HepG2 (cell line): ENCODE data around the gene POLN. TPM values are rescaled to one million over a fixed set of nuclear protein-coding genes. Genes with fewer than 3 reads are reported as not detected.

Experiments used
- ATAC-seq: fragments of 200-7000 bp; cut with Tn5 transposase; 3 replicates; pipeline ENCODE4 v1.9.1; 2020; ENCODE audit warnings: mild to moderate bottlenecking, moderate library complexity
- BruUV-seq: library from RNA; stranded (reverse); fragments of 400-500 nt; replicated peaks from 2 replicates; lab custom pipeline; 2021; lab: Mats Ljungman, UMichigan
- CTCF ChIA-PET: fragments of 300-600 bp; formaldehyde crosslinking; extraction: SDS; loops from one replicate; lab custom pipeline; 2021; ENCODE audit warnings: low total read pairs, inconsistent platforms, low intra/inter-chr PET ratio; lab: Yijun Ruan, JAX
- POLR2A ChIA-PET: fragments of 350-600 bp; sonication (Branson Sonifier 250); formaldehyde crosslinking; loops from one replicate; lab custom pipeline; 2020; ENCODE audit warnings: antibody characterized with exemption, inconsistent platforms; lab: Yijun Ruan, JAX
- DNase-seq: peaks from one replicate; pipeline ENCODE4 v3.0.0-alpha.2; 2015; ENCODE audit warnings: low spot score
- FAIRE-seq: peaks from 3 replicates; lab custom pipeline; 2011; peaks lifted over from hg19 to GRCh38; lab: Jason Lieb, UNC
- H2AFZ ChIP-seq: one replicate; pipeline ENCODE4 v1.6.1; 2011; ENCODE audit warnings: low read length, inconsistent platforms
- H3K27ac ChIP-seq: fragments of 300-600 bp; 3 replicates; pipeline ENCODE4 v1.8.0; 2011; ENCODE audit warnings: mixed run types, mild to moderate bottlenecking, mixed read lengths, low read length, inconsistent platforms; ENCODE audit not compliant: insufficient read depth; ENCODE audit errors: extremely low read length
- H3K27me3 ChIP-seq, 2 experiments: fragments of 200-600 bp in 1 of 2; 2 replicates in 1 of 2; 3 replicates in 1 of 2; pipeline versions ENCODE4 v1.6.0 to v1.8.0; 2011; ENCODE audit warnings: low read length in 2 of 2, mild to moderate bottlenecking in 2 of 2, moderate library complexity in 2 of 2, inconsistent platforms in 1 of 2; ENCODE audit not compliant: insufficient read depth in 2 of 2, control insufficient read depth in 1 of 2
- H3K36me3 ChIP-seq, 2 experiments: fragments of 200-600 bp in 1 of 2; replicated peaks in 1 of 2; 2 replicates in 1 of 2; 3 replicates in 1 of 2; pipeline versions ENCODE4 v1.5.1 to v1.8.0; 2011; ENCODE audit warnings: low read length in 2 of 2, inconsistent platforms in 1 of 2; ENCODE audit not compliant: insufficient read depth in 2 of 2, control insufficient read depth in 1 of 2
- H3K4me1 ChIP-seq: 2 replicates; pipeline ENCODE4 v1.5.1; 2012; ENCODE audit warnings: low read length, inconsistent platforms; ENCODE audit not compliant: insufficient read depth
- H3K4me2 ChIP-seq: 2 replicates; pipeline ENCODE4 v1.6.0; 2011; ENCODE audit warnings: low read depth, low read length, inconsistent platforms
- H3K4me3 ChIP-seq, 3 experiments: fragments of 200-600 bp in 1 of 3; sonication (generic), shearing (Covaris generic) in 1 of 3; replicated peaks in 1 of 3; 2 replicates each; pipeline ENCODE4 v1.5.1; 2011 to 2016; ENCODE audit warnings: low read length in 3 of 3, inconsistent platforms in 2 of 3, low read depth in 2 of 3, mild to moderate bottlenecking in 2 of 3, control low read depth in 1 of 3, mixed read lengths in 1 of 3; ENCODE audit not compliant: insufficient read depth in 1 of 3
- H3K79me2 ChIP-seq: one replicate; pipeline ENCODE4 v1.6.1; 2011; ENCODE audit warnings: low read length, inconsistent platforms; ENCODE audit not compliant: insufficient read depth
- H3K9ac ChIP-seq: 2 replicates; pipeline ENCODE4 v1.6.0; 2011; ENCODE audit warnings: mild to moderate bottlenecking, low read depth, low read length, inconsistent platforms; ENCODE audit not compliant: insufficient read depth
- H3K9me3 ChIP-seq: 2 replicates; pipeline ENCODE4 v1.5.1; 2012; ENCODE audit warnings: mild to moderate bottlenecking, low read length
- H4K20me1 ChIP-seq: 2 replicates; pipeline ENCODE4 v1.6.0; 2011; ENCODE audit warnings: inconsistent platforms, mild to moderate bottlenecking, low read length, moderate library complexity; ENCODE audit not compliant: insufficient read depth
- BCL3 ChIP-seq: sonication (generic); formaldehyde crosslinking; IDR thresholded peaks from 2 replicates; pipeline ENCODE4 v1.5.1; 2020; ENCODE audit warnings: mild to moderate bottlenecking, missing genetic modification reagents, moderate library complexity
- CENPT ChIP-seq: sonication (generic); formaldehyde crosslinking; IDR thresholded peaks from 2 replicates; pipeline ENCODE4 v1.8.0; 2022; ENCODE audit warnings: low read depth, mild to moderate bottlenecking, moderate library complexity, missing genetic modification reagents
- EP300 ChIP-seq, 3 experiments: sonication (generic) in 1 of 3; formaldehyde crosslinking in 1 of 3; IDR thresholded peaks; 2 replicates each; pipeline versions ENCODE4 v1.5.1 to v1.6.1; 2011 to 2020; ENCODE audit warnings: low read depth in 2 of 3, low read length in 2 of 3, borderline replicate concordance in 1 of 3, improper control_type of control experiment in 1 of 3, mild to moderate bottlenecking in 1 of 3, missing genetic modification reagents in 1 of 3, moderate library complexity in 1 of 3
- MAFK ChIP-seq, 2 experiments: IDR thresholded peaks in 1 of 2; conservative IDR thresholded peaks in 1 of 2; 2 replicates each; pipeline ENCODE4 v1.6.1; 2011; ENCODE audit warnings: improper control_type of control experiment in 2 of 2, low read length in 2 of 2
- MYNN ChIP-seq: sonication (generic); formaldehyde crosslinking; IDR thresholded peaks from 2 replicates; pipeline ENCODE4 v1.4.0; 2020; ENCODE audit warnings: mild to moderate bottlenecking, low read depth, missing genetic modification reagents
- NCOA1 ChIP-seq: sonication (generic); formaldehyde crosslinking; IDR thresholded peaks from 2 replicates; pipeline ENCODE4 v1.9.0; 2021; ENCODE audit warnings: missing genetic modification reagents
- NFE2L2 ChIP-seq: fragments of 150-350 bp; IDR thresholded peaks from 2 replicates; pipeline ENCODE4 v1.6.1; 2014; ENCODE audit warnings: low read length
- POLR2AphosphoS5 ChIP-seq: IDR thresholded peaks from 2 replicates; pipeline ENCODE4 v1.6.1; 2012; ENCODE audit warnings: low read depth, low read length
- TCF7 ChIP-seq: sonication (generic); IDR thresholded peaks from 2 replicates; pipeline ENCODE4 v1.6.1; 2016; ENCODE audit warnings: antibody characterized with exemption, low read depth
- ZNF709 ChIP-seq: sonication (generic); formaldehyde crosslinking; IDR thresholded peaks from 2 replicates; pipeline ENCODE4 v1.5.0; 2020; ENCODE audit warnings: mild to moderate bottlenecking, missing genetic modification reagents
- WGBS: methylation state at CpG from one replicate; pipeline ENCODE4 v1.1.6; 2017; ENCODE audit warnings: low lambda C conversion rate; 5-methylcytosine and 5-hydroxymethylcytosine counted together
- in situ Hi-C: cut with HindIII; loops from 2 replicates; pipeline ENCODE4 v1.10.0; 2017; ENCODE audit warnings: low pct_unique_long_range_greater_than_20kb; ENCODE audit not compliant: extremely low pct_ligation_motif_present
- intact Hi-C: fragments of 100-400 bp; cut with micrococcal nuclease; formaldehyde crosslinking; loops from one replicate; pipeline ENCODE4 v1.10.0; 2022; ENCODE audit not compliant: unreplicated experiment
- polyA plus RNA-seq, 8 experiments: library from polyadenylated mRNA; depleted of rRNA in 3 of 8; stranded (reverse) in 7 of 8; unstranded in 1 of 8; fragments of >200 nt; fragmentation: Illumina TruSeq in 4 of 8; extraction: Trizol in 4 of 8; gene quantifications; 2 replicates each; pipeline versions ENCODE4 v1.2.1 to v1.2.3, GENCODE V29; 2011 to 2016; ENCODE audit warnings: low read depth in 4 of 8, missing spikeins in 1 of 8, mixed read lengths in 1 of 8; ENCODE audit not compliant: insufficient read depth in 1 of 8
- total RNA-seq, 5 experiments: library from RNA; depleted of rRNA; stranded (reverse); fragments of >200 nt; fragmentation: Illumina TruSeq; extraction: Trizol; gene quantifications; 2 replicates each; pipeline ENCODE4 v1.2.3, GENCODE V29; 2016; ENCODE audit warnings: low read depth in 1 of 5
- TF ChIP-seq, protein P1 (sequence below): IDR thresholded peaks from 2 replicates; pipeline ENCODE4 v1.6.1; 2016; ENCODE audit warnings: control low read depth
- TF ChIP-seq, protein P2 (sequence below): sonication (generic); formaldehyde crosslinking; IDR thresholded peaks from 2 replicates; pipeline ENCODE4 v1.4.0; 2020; ENCODE audit warnings: missing genetic modification reagents

POLN gene
- total and polyA plus RNA-seq, 2 of the 13 experiments (the other 11 are each of a cell fraction or from before 2014, with no cell fraction given), result 0.93 to 1.5 TPM

DNA sequence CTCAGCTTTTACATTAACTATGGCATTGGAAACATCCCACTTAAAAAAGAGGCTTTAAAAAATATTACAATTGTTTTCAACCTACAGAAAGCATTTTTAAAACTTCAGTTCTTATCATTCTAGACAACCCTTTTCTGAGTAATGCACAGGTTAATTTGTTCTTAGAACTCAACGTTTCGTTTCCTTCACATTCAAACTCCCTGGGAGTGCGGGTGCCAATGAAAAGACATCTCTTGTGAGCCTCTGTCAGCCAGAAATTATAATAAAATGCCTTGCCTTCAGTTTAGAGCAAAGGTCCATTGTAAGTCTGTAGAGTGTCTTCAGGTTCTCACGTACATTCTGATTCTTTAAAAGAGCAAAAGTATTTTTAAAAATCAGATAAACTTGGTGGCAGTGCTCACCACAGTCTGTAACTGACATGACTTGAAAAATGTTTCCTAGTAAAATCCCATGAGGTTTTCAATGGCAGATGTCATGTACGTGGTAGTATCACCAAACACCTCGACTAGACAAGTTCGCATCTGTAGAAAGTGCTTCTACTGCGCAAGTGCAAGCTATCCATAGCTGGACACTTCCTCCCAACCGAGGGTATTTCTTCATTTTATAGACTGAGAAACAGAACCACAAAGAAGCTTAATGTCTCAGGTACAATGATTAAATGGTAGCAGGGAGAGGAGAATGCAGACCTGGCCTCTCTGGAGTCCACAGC is 65.8 kb downstream of the POLN start:
- Histone ChIP-seq H3K27me3 (no peaks in the 10 kb centered on the region), H3K36me3 (no peaks in the 10 kb centered on the region), H3K4me3 (no peak overlapping the region), H3K79me2 (no peaks in the 10 kb centered on the region), H3K27ac (no peak overlapping the region), H3K4me1 (peaks cover 28% of the 10 kb centered on the region), H4K20me1 (no peaks in the 10 kb centered on the region), H2AFZ (no peak overlapping the region), H3K9ac (no peak overlapping the region), H3K4me2 (no peak overlapping the region), H3K9me3 (no peaks in the 10 kb centered on the region)
- DNase-seq, result no peak
- CTCF ChIA-PET, result no interaction called here
- POLR2A ChIA-PET, result no interaction called here
- TF ChIP-seq, protein P1, sequence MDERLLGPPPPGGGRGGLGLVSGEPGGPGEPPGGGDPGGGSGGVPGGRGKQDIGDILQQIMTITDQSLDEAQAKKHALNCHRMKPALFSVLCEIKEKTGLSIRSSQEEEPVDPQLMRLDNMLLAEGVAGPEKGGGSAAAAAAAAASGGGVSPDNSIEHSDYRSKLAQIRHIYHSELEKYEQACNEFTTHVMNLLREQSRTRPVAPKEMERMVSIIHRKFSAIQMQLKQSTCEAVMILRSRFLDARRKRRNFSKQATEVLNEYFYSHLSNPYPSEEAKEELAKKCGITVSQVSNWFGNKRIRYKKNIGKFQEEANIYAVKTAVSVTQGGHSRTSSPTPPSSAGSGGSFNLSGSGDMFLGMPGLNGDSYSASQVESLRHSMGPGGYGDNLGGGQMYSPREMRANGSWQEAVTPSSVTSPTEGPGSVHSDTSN, result no peak
- TF ChIP-seq NFE2L2 (no peak), ZNF709 (no peak), NCOA1 (CRISPR knock-in tag) (no peak), MYNN (no peak), EP300 (IDR thresholded peaks at IDR 0.05; ENCODE audit: low read depth in 2 of 2, low read length in 2 of 2) (no peak), EP300 (CRISPR knock-in tag; IDR thresholded peaks at IDR 0.05; ENCODE audit: borderline replicate concordance) (no peak), BCL3 (no peak), TCF7 (no peak), CENPT (CRISPR knock-in tag) (no peak), MAFK (conservative IDR thresholded peaks at IDR 0.05 in 1 of 2, IDR thresholded peaks at IDR 0.05 in 1 of 2; ENCODE audit: low read length in 2 of 2) (no peak), POLR2AphosphoS5 (no peak)
- TF ChIP-seq, protein P2, sequence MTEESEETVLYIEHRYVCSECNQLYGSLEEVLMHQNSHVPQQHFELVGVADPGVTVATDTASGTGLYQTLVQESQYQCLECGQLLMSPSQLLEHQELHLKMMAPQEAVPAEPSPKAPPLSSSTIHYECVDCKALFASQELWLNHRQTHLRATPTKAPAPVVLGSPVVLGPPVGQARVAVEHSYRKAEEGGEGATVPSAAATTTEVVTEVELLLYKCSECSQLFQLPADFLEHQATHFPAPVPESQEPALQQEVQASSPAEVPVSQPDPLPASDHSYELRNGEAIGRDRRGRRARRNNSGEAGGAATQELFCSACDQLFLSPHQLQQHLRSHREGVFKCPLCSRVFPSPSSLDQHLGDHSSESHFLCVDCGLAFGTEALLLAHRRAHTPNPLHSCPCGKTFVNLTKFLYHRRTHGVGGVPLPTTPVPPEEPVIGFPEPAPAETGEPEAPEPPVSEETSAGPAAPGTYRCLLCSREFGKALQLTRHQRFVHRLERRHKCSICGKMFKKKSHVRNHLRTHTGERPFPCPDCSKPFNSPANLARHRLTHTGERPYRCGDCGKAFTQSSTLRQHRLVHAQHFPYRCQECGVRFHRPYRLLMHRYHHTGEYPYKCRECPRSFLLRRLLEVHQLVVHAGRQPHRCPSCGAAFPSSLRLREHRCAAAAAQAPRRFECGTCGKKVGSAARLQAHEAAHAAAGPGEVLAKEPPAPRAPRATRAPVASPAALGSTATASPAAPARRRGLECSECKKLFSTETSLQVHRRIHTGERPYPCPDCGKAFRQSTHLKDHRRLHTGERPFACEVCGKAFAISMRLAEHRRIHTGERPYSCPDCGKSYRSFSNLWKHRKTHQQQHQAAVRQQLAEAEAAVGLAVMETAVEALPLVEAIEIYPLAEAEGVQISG, result no peak
- no TSS peak for BruUV-seq
- intact Hi-C loops, result no loop called here
- in situ Hi-C loops, result loop anchor here (25.0 kb wide), 1 partner anchor 164 kb away; the partner anchor contains the start of gene NELFA
- ATAC-seq, result no peak
- 74% methylated on average over 9 of the region's 9 CpGs for WGBS
- no peak for FAIRE-seq
